ENCODE measurements around the gene WIPF2.
A peak's percentile ranks its signal among the peaks of the same experiment; 100 is the strongest.

Gene WIPF2, protein sequence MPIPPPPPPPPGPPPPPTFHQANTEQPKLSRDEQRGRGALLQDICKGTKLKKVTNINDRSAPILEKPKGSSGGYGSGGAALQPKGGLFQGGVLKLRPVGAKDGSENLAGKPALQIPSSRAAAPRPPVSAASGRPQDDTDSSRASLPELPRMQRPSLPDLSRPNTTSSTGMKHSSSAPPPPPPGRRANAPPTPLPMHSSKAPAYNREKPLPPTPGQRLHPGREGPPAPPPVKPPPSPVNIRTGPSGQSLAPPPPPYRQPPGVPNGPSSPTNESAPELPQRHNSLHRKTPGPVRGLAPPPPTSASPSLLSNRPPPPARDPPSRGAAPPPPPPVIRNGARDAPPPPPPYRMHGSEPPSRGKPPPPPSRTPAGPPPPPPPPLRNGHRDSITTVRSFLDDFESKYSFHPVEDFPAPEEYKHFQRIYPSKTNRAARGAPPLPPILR

DNA sequence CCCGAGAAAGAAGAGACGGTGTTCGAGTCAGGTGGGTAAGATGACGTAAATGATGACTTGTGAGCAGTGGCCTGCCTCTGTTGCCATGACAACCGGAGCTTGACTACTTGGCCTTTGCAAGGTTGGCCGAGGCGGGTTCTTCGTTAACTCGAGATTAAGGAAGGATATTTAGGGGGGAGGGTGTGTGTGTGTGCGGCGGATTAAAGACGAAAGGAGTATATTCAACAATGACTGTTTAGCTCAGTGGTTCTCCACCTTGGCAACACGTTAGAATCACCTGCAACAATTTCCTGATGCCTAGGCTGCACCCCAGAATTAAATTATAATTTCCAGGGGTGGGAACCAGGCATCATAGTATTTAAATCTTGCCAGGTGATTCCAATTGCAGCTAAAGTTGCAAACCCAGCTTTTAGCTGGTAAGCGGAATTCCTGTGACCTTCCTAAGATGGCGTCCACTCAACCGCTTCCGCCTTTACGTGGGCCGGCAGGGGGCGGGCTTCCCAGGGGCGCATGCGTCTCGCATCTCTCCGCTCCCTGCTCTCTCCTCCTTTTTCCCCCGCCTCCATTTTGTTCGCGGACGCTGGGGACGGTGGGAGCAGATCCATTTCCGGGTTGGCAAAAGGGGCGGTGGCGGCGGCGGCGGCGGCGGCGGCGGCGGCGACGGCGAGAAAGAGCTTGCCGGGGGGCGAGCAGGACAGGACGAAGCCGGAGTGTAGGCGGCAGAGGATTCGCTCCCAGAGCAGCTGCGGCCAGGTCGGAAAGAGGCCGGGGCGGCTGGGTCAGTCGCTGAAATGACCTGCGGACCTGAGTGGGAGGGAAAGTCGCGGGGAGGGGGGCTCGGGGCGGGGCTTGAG, at the start of gene WIPF2:
WIPF2 (plus strand) TSS at position 565 of the 854 bp plus-strand sequence. CDS start 37,156 bp downstream, outside the sequence.
- peak; percentile 98 for DNase-seq (ENCODE audit: low read depth, low spot score)

GRCh38 chr17:40170325-40170724, 48.8 kb upstream of the WIPF2 start:
- no peak for DNase-seq (ENCODE audit: low read depth, low spot score)

DNA sequence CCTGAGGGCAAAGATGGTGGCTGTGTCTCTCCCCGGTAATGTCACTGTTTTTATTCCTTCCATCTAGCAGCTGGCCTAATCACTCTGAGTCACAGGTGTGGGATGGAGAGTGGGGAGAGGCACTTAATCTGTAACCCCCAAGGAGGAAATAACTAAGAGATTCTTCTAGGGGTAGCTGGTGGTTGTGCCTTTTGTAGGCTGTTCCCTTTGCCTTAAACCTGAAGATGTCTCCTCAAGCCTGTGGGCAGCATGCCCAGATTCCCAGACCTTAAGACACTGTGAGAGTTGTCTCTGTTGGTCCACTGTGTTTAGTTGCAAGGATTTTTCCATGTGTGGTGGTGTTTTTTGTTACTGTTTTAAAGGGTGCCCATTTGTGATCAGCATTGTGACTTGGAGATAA, 47.4 kb upstream of the WIPF2 start:
- DNase-seq (ENCODE audit: low read depth, low spot score): no peak

DNA sequence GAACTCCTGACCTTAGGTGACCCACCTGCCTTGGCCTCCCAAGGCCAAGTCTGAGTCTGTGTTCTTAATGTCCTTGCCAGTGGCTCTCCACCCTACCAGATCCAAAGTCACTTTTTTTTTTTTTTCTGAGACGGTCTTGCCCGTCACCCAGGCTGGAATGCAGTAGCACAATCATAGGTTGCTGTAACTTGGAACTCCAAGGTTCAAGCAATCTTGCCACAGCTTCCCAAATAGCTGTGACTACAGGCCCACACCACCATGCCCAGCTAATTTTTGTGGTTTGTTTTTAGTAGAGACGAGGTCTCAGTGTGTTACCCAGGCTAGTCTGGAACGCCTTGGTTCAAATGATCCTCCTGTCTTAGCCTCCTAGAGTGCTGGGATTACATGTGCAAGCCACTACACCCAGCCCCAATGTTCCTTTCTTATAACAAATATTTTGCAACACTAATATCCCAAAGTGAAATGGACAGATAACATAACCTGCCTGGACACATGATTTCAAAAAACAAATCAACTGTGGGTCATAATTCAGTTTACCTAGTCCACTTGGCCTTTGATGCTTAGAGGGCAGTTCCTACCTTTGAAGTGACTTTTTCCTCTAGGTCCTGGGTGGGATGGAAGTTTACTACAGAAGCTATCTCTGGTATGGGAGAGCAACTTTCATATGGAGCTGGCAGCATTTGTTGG, 45.9 kb upstream of the WIPF2 start:
- DNase-seq (ENCODE audit: low read depth, low spot score): no peak

GRCh38 chr17:40173778-40174135, 45.3 kb upstream of the WIPF2 start:
- no peak for DNase-seq (ENCODE audit: low read depth, low spot score)

DNA sequence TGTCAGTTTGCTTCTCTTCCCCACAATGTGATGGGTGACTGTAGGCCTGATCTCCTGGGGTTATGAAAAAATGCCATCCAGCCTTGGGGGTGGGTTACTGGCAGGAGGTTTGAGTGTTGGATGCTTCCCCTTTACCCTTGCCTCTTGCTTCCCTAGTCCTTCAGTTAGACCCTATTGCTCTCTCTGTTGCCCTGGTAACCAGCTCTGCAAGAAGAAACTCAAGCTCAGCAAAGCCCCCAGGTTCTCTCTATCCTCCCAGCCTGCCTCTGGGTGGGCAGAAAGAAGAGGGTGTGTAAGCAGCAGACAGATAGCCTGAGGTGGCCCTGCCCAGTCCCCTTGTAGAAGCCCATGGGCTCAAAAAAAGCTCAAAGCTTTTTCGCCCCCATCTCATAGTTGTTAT, 44.6 kb upstream of the WIPF2 start:
- no peak for DNase-seq (ENCODE audit: low read depth, low spot score)

- no peak for DNase-seq (ENCODE audit: low read depth, low spot score)
Measured at GRCh38 chr17:40175928-40176753, 43.0 kb upstream of the WIPF2 start.

GRCh38 chr17:40176754-40177110, 42.4 kb upstream of the WIPF2 start:
- DNase-seq (ENCODE audit: low read depth, low spot score): no peak

- DNase-seq (ENCODE audit: low read depth, low spot score): peak; percentile 78
Measured at GRCh38 chr17:40177275-40177874, 41.7 kb upstream of the WIPF2 start, which contains the start of gene RAPGEFL1. Gene RAPGEFL1 (plus strand): TSS chr17:40177470. CDS start chr17:40177862, 392 bp downstream.

- peak; percentile 44 for DNase-seq (ENCODE audit: low read depth, low spot score)
Measured at GRCh38 chr17:40178021-40178601, 41.0 kb upstream of the WIPF2 start.

DNA sequence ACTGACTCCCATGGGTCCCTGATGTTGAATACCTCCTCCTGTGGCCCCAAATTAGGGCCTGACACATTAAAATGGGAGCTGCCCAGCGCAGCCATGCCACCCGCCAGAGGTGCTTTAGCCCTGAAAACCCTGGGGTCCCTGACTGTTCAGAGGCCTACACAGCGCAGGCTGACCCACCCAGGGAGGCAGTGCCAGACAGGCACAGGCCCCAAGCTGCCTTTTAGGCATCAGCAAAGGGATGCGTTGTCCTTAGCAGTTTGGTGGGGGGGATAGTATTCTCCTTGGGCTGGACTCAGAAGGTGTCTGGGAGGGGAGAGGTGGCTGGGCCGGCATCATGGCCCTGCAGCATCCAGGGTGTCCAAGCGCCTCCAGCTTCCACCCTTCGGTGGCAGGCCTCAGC, 40.4 kb upstream of the WIPF2 start:
- no peak for DNase-seq (ENCODE audit: low read depth, low spot score)

- no peak for DNase-seq (ENCODE audit: low read depth, low spot score)
Measured at GRCh38 chr17:40179923-40180659, 39.0 kb upstream of the WIPF2 start.

- DNase-seq (ENCODE audit: low read depth, low spot score): no peak
Measured at GRCh38 chr17:40180694-40181093, 38.4 kb upstream of the WIPF2 start.

GRCh38 chr17:40181205-40181604, 37.9 kb upstream of the WIPF2 start:
- no peak for DNase-seq (ENCODE audit: low read depth, low spot score)

DNA sequence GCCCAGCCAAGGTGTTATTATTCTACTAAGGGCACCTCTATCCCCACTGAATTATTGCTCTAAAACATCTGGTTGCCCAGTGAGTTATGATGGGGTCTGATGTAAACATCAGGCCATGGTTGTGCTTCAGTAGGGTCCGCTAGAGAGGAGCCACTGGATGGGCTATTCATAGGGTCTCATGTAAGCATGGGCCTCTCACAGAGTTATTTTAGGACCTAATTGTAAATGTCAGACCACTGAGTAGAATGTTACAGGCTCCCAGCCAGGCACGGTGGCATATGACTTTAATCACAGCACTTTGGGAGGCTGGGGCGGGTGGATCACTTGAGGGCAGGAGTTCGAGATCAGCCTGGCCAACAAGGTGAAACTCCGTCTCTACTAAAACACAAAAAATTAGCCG, 36.5 kb upstream of the WIPF2 start:
- DNase-seq (ENCODE audit: low read depth, low spot score): no peak

DNA sequence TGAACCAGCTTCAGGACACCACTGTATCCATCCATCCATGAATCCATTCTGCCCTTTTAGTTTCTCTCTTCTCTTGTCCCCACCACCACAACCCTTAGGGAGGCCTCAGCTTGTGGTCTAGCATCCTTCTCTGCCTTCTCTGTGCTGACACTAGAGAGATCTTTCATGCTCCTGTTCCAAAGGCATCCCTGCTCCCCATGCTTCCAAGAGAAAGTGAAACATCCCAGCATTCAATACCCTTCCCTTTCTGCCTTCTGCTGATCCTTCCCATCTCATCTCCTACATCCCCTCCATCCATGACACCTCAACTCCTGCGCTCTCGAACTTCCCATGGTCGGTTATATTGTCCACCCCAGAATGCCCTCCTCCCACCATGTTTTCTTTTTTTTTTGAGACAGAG, 31.9 kb upstream of the WIPF2 start:
- DNase-seq (ENCODE audit: low read depth, low spot score): no peak

DNA sequence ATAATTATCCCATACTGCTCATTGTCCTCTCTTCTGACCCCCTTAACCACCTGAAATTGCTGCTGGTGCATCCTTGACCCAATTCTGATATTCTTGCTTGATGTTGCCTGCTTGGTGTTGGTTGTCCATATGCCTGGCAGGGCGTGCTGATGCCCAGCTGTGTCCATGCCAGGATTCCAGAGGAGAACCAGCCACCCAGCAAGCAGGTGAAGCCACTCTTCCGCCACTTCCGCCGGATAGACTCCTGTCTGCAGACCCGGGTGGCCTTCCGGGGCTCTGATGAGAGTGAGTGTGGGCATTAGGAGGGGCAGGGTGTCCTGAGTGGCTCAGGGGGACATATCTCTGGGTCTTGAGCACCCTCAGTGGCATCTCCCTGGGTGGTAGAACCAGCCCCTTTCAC, 30.4 kb upstream of the WIPF2 start:
- DNase-seq (ENCODE audit: low read depth, low spot score): no peak

DNA sequence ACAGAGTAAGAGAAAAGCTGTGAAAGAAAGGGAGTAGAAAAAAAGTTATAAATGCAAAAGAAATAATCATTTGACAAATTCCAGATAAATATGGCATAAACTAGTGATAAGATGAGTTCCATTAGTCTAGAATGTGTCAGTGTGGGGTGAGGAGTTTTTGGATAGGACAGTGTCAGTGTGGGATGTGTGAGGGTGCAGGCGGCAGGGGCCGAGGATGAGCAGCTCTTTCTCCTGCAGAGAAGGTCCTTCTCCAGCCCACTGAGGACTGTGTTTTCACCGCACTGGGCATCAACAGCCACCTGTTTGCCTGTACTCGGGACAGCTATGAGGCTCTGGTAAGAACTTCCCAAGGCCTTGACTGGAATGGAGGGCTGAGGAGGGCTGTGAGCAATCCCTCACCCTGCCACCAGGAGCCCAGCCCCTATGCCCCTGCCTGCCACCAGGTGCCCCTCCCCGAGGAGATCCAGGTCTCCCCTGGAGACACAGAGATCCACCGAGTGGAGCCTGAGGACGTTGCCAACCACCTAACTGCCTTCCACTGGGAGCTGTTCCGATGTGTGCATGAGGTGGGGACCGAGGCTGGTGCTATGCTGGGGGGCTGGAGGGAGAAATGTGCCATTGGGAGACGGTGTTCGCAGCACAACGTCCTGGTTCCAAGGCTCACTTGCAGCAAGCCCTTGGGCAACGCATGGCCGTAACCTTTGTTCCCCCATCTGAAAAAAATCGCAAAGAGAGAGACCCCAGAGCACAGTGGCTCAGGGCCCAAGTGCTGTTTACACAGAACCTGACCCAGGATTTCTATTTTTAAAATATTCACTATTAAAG, 28.7 kb upstream of the WIPF2 start:
- DNase-seq (ENCODE audit: low read depth, low spot score): peak; percentile 80

Data from ELF-1 (cell line).